Suprapubic skin (tissue), 3 donors: Measurements from ENCODE around the gene TMEM203.
A peak's percentile ranks its signal among the peaks of the same experiment; 100 is the strongest.

ENCODE experiments used
- POLR2AphosphoS5 ChIP-seq, 3 donors: sonication (generic); formaldehyde crosslinking; IDR thresholded peaks; one replicate each; pipeline ENCODE4 v1.6.1; 2017; ENCODE audit warnings: antibody characterized with exemption in 3 of 3
- TF ChIP-seq, protein P1 (sequence below), 2 donors: fragments of 200-600 bp in 1 of 2; fragments of 450-650 bp in 1 of 2; sonication (generic) in 1 of 2; IDR thresholded peaks; one replicate each; pipeline ENCODE4 v1.5.1; 2016 to 2019; ENCODE audit warnings: antibody characterized with exemption in 2 of 2, mild to moderate bottlenecking in 1 of 2, moderate library complexity in 1 of 2

- TF ChIP-seq POLR2AphosphoS5 (IDR thresholded peaks at IDR 0.05) = peak in 1 of 3 donors; percentile 4
- TF ChIP-seq, protein P1, sequence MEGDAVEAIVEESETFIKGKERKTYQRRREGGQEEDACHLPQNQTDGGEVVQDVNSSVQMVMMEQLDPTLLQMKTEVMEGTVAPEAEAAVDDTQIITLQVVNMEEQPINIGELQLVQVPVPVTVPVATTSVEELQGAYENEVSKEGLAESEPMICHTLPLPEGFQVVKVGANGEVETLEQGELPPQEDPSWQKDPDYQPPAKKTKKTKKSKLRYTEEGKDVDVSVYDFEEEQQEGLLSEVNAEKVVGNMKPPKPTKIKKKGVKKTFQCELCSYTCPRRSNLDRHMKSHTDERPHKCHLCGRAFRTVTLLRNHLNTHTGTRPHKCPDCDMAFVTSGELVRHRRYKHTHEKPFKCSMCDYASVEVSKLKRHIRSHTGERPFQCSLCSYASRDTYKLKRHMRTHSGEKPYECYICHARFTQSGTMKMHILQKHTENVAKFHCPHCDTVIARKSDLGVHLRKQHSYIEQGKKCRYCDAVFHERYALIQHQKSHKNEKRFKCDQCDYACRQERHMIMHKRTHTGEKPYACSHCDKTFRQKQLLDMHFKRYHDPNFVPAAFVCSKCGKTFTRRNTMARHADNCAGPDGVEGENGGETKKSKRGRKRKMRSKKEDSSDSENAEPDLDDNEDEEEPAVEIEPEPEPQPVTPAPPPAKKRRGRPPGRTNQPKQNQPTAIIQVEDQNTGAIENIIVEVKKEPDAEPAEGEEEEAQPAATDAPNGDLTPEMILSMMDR (IDR thresholded peaks at IDR 0.05) = no peak
Observed at GRCh38 chr9:137189297-137190295, 15.9 kb downstream of the TMEM203 start.
